ENCODE data around the gene EPB42. TPM values are rescaled to one million over a fixed set of nuclear protein-coding genes. Genes with fewer than 3 reads are reported as not detected.

EPB42 gene
- total RNA-seq, 1 donor from 2014 or later, result not detected

GRCh38 chr15:43253431-43254403 is 32.9 kb upstream of the EPB42 start:
- no peak for TF ChIP-seq CTCF (IDR thresholded peaks at IDR 0.05; ENCODE audit: insufficient read depth, low read length, poor library complexity, severe bottlenecking)
- Histone ChIP-seq H3K27me3 (ENCODE audit: control insufficient read depth, insufficient read depth, low read length) (peaks cover 3% of the 10 kb centered on the region), H3K4me3 (ENCODE audit: low read depth, low read length) (no peak overlapping the region), H3K36me3 (ENCODE audit: control insufficient read depth, insufficient read depth, low read length) (no peaks in the 10 kb centered on the region)
- DNase-seq (ENCODE audit: low read depth), result peak; percentile 50

GRCh38 chr15:43251871-43252250 is 31.0 kb upstream of the EPB42 start:
- DNase-seq (ENCODE audit: low read depth), result no peak
- H3K27me3 ChIP-seq (ENCODE audit: control insufficient read depth, insufficient read depth, low read length), result peaks cover 3% of the 10 kb centered on the region
- no peak overlapping the region for H3K4me3 ChIP-seq (ENCODE audit: low read depth, low read length)
- TF ChIP-seq CTCF (IDR thresholded peaks at IDR 0.05; ENCODE audit: insufficient read depth, low read length, poor library complexity, severe bottlenecking), result no peak
- no peaks in the 10 kb centered on the region for H3K36me3 ChIP-seq (ENCODE audit: control insufficient read depth, insufficient read depth, low read length)

- TF ChIP-seq CTCF (IDR thresholded peaks at IDR 0.05; ENCODE audit: insufficient read depth, low read length, poor library complexity, severe bottlenecking), result no peak
- DNase-seq (ENCODE audit: low read depth), result no peak
- no peak overlapping the region for H3K4me3 ChIP-seq (ENCODE audit: low read depth, low read length)
- H3K27me3 ChIP-seq (ENCODE audit: control insufficient read depth, insufficient read depth, low read length), result peaks cover 3% of the 10 kb centered on the region
- no peaks in the 10 kb centered on the region for H3K36me3 ChIP-seq (ENCODE audit: control insufficient read depth, insufficient read depth, low read length)
These were observed 30.5 kb upstream of the EPB42 start for GRCh38 chr15:43251185-43251870.

- Histone ChIP-seq H3K27me3 (ENCODE audit: control insufficient read depth, insufficient read depth, low read length) (peaks cover 3% of the 10 kb centered on the region), H3K4me3 (ENCODE audit: low read depth, low read length) (no peak overlapping the region), H3K36me3 (ENCODE audit: control insufficient read depth, insufficient read depth, low read length) (no peaks in the 10 kb centered on the region)
- DNase-seq (ENCODE audit: low read depth), result no peak
- TF ChIP-seq CTCF (IDR thresholded peaks at IDR 0.05; ENCODE audit: insufficient read depth, low read length, poor library complexity, severe bottlenecking), result no peak
These were observed 30.0 kb upstream of the EPB42 start for GRCh38 chr15:43250785-43251184.

- no peak for TF ChIP-seq CTCF (IDR thresholded peaks at IDR 0.05; ENCODE audit: insufficient read depth, low read length, poor library complexity, severe bottlenecking)
- Histone ChIP-seq H3K36me3 (ENCODE audit: control insufficient read depth, insufficient read depth, low read length) (no peaks in the 10 kb centered on the region), H3K27me3 (ENCODE audit: control insufficient read depth, insufficient read depth, low read length) (peaks cover 2% of the 10 kb centered on the region), H3K4me3 (ENCODE audit: low read depth, low read length) (no peak overlapping the region)
- peak; percentile 60 for DNase-seq (ENCODE audit: low read depth)
These were observed 28.9 kb upstream of the EPB42 start for GRCh38 chr15:43249699-43250203.
